ENCODE results near the gene ZNF672. TPM values are rescaled to one million over a fixed set of nuclear protein-coding genes. Genes with fewer than 3 reads are reported as not detected.
"Not testable (repeated sequence)": the region's sequence is repeated elsewhere in the genome, so short reads cannot be mapped to it uniquely, and the experiment has no call there.

Gene ZNF672
- total and polyA plus RNA-seq, 5 experiments from 2014 or later: 17.9 to 37.2 (median 25.6) TPM

DNA sequence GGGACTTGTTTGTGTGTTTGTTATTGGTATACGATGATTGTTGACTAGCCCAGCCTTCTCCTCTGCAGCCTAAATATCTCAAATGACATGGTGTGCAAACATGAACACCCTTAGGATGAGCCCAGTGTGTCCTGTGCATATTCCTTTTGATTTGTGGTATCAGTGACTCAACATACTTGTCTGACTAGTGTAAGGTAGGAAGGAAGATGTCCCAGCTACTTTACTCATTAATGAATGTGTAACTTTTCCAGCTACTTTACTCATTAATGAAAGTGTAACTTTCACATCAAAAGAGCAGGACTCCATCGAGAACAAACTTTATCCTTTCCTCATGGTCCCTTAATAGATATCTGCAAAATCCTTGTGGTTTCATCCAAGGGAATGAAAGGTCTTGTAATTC, 23.6 kb downstream of the ZNF672 start:
- H3K4me1 Mint-ChIP-seq: peaks cover 27 to 63% (median 61%) of the 10 kb centered on the region in 4 donors
- no peak for ATAC-seq
- peak overlapping the region in 6 of 10 donors; percentile 9 to 90 (median 54) for H3K27ac Mint-ChIP-seq
- POLR2A ChIA-PET: interaction anchor here (3.0 to 3.3 kb wide), 3 partner anchors 12 to 35 kb away, joined by 24 to 35 read pairs (median 33); partner anchors contain the start of genes SH3BP5L and ZNF672
- H3K4me3 Mint-ChIP-seq: peak overlapping the region in 6 of 10 donors; percentile 2 to 51 (median 22)
- no peaks in the 10 kb centered on the region for H3K36me3 Mint-ChIP-seq
- no peaks in the 10 kb centered on the region for H3K9me3 Mint-ChIP-seq
- no peak for DNase-seq
- H3K27me3 Mint-ChIP-seq: no peaks in the 10 kb centered on the region

DNA sequence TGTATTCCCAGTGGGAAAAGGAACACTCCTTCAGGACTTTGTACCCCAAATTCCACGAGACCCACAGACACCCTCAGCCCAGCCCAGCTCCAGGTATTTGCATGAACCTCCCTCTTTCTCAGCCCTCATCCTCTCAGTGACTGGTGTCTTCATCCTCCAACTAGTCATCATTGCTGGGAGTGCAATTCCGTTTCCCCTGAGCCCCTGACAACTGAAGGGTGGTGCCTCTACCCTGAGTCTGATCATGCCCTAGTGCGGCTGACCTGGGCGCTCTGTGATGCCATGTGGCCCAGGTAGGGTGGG, 24.6 kb downstream of the ZNF672 start:
- no peaks in the 10 kb centered on the region for H3K9me3 Mint-ChIP-seq
- POLR2A ChIA-PET: interaction anchor here (1.6 to 3.3 kb wide), 4 partner anchors 11 to 44 kb away, joined by 4 to 35 read pairs (median 28); partner anchors contain the start of genes PGBD2, SH3BP5L and ZNF672
- DNase-seq: no peak
- peak overlapping the region; percentile 73 to 98 (median 90) for H3K27ac Mint-ChIP-seq
- H3K4me1 Mint-ChIP-seq: peaks cover 26 to 54% (median 54%) of the 10 kb centered on the region in 4 donors
- ATAC-seq: peak; percentile 13 to 17
- H3K4me3 Mint-ChIP-seq: peak overlapping the region; percentile 76 to 94 (median 92)
- no peaks in the 10 kb centered on the region for H3K36me3 Mint-ChIP-seq
- no peaks in the 10 kb centered on the region for H3K27me3 Mint-ChIP-seq

DNA sequence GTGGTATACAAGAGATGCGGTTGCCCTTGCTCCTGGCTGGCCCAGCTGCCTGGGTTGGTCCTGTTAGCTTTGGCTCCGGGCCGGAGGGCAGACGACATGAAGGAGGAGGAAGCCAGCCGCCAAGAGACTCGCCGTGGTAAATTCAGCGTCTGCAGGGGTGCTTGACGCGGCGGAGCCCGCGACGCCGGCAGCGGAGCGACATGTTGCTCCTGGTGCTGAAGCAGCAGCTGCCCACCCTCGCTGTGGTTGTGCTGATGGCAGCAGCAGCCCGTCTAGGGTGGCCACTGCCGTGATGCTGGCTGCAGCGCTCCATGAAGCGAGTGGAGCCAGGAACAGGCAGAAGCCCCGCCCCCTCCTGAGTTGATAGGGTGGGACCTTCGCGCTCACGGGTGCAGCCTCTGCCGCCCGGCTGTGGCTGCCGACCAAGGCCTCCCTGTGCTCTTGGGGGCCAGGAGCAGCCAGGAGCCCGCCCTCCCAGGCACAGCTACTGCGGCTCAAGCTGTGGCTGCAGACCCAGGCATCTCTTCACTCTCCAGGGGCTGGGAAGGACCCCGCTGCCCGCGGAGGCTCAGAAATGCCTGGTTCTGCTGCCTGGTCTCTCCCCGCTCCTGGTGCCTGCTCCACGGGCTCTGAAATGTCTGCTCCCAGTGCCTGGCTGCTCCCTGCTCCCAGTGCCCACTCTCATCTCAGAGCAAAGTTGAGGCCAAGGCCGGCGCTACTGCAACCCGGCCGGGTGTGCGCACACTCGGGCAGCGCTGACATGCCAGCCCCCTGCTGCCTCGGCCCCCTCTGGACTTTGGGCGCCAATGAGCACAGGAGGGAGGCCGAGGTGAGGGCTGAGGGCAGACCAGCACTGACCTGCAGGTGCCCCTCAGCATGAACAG, 25.2 kb downstream of the ZNF672 start:
- POLR2A ChIA-PET: interaction anchor here (0.9 to 3.3 kb wide), 6 partner anchors 10 to 45 kb away, joined by 3 to 35 read pairs (median 14); partner anchors contain the start of genes PGBD2, SH3BP5L and ZNF672
- Mint-ChIP-seq H3K9me3 (no peaks in the 10 kb centered on the region), H3K27me3 (no peaks in the 10 kb centered on the region), H3K4me3 (peak overlapping the region; percentile 76 to 94 (median 92)), H3K36me3 (no peaks in the 10 kb centered on the region), H3K27ac (peak overlapping the region; percentile 73 to 98 (median 92)), H3K4me1 (peaks cover 22 to 49% (median 48%) of the 10 kb centered on the region in 4 donors)
- ATAC-seq (peak; percentile 53 to 73), DNase-seq (peak; percentile 67 to 89 (median 77))

DNA sequence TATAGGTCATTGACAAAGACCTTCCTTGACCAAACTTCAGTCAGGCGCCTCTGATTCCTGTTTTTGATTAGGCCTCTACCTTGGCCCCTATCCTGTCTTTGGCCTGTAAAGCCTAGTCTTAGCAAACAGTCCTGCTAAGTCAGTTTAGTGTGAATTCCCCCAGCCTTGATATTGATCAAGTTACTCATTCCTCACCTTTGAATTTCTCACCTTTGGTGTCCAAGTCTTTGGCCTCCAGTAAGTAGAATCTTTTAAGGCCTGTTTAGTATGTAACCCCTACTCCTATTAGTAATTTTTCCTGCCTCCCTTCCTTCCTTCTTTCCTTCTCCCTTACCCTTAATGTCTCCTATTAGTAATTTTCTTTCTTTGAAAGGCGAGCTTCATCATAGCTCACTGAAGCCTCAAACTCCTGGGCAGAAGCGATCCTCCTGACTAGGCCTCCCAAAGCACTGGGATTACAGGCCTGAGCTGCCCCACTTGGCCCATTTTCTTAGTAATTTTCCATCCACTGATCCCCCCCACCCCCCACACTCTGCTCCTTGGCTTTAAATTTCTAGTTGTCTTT, 33.9 kb downstream of the ZNF672 start:
- Mint-ChIP-seq H3K27me3 (peaks cover 0 to 13% (median 0%) of the 10 kb centered on the region in 5 donors), H3K27ac (peak overlapping the region in 4 of 10 donors; percentile 8 to 80 (median 56)), H3K4me1 (peaks cover 16 to 26% (median 20%) of the 10 kb centered on the region in 4 donors), H3K4me3 (peak overlapping the region in 9 of 10 donors; percentile 3 to 58 (median 39)), H3K9me3 (peaks cover 0 to 10% (median 0%) of the 10 kb centered on the region in 9 donors), H3K36me3 (peaks cover 0 to 8% (median 4%) of the 10 kb centered on the region in 3 donors)
- DNase-seq (no peak), ATAC-seq (no peak)
- POLR2A ChIA-PET: interaction anchor here (0.7 to 3.3 kb wide), 3 partner anchors 9 to 46 kb away, joined by 3 to 33 read pairs (median 18); partner anchors contain the start of gene SH3BP5L

DNA sequence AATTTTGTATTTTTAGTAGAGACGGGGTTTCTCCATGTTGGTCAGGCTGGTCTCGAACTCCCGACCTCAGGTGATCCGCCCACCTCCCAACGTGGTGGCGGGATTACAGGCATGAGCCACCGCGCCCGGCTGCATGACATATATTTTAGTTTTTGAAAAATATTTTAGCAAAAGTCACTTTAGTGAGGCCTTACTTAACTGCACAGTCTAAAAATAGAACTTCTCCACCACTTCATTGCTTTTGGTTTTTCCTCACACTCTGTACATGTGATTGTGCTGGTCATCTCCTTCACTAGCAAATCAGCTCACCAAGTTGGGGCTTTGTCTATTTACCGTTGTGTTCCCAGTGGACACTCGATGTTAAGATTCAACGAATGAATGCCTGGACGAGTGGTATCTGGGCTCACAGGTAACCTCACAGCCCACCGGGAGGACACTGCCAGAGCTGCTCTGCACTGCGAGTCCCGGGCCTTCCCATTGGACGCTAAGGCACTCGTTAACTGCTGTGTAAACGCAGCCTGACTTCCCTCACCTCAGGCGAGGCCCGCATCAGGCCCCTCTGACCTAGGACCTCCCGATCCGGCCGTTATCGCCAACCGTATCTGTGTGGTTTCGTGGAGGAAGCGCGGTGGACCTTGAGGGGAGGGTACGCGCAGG, 34.9 kb downstream of the ZNF672 start:
- POLR2A ChIA-PET: interaction anchor here (0.9 to 3.3 kb wide), 7 partner anchors 10 to 47 kb away, joined by 3 to 33 read pairs (median 13); partner anchors contain the start of genes PGBD2, SH3BP5L, ZNF672 and ZNF692
- Mint-ChIP-seq H3K4me1 (peaks cover 16 to 26% (median 20%) of the 10 kb centered on the region in 4 donors), H3K27ac (peak overlapping the region; percentile 96 to 100 (median 98)), H3K9me3 (peaks cover 0 to 10% (median 0%) of the 10 kb centered on the region in 9 donors), H3K36me3 (peaks cover 0 to 8% (median 4%) of the 10 kb centered on the region in 3 donors), H3K27me3 (peaks cover 0 to 13% (median 0%) of the 10 kb centered on the region in 5 donors), H3K4me3 (peak overlapping the region; percentile 93 to 99 (median 96))
- DNase-seq (peak in 8 of 10 donors; percentile 13 to 71 (median 38)), ATAC-seq (peak; percentile 31 to 49)

DNA sequence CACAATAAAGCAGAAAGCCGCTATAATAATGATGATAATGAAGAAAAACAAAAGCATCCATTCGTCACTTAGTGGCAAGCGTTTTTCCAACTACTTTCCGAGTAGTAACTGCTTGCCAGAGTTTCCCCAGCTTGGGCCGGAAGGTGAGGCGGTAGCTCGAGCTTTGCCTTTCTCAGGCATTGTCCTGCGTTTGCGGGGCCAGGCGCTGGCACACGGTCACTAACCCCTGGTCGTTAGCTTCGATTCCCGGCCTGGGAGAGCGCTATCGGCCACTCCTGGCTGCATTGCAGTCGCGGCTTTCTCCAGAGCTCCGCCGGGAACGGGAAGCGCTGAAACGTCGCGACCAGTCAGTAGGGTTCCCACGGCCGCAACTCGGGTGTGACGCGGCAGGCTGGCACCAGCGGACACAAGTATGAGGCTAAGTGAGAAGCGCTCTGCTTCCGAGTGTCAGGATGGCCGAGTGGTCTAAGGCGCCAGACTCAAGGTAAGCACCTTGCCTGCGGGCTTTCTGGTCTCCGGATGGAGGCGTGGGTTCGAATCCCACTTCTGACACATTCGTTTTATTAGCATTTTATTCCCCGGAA, 35.5 kb downstream of the ZNF672 start:
- H3K27me3 Mint-ChIP-seq: peaks cover 0 to 13% (median 0%) of the 10 kb centered on the region in 5 donors
- peaks cover 0 to 8% (median 4%) of the 10 kb centered on the region in 3 donors for H3K36me3 Mint-ChIP-seq
- ATAC-seq: peak; percentile 79
- H3K4me3 Mint-ChIP-seq: peak overlapping the region; percentile 93 to 99 (median 96)
- peak; percentile 74 to 96 (median 91) for DNase-seq
- peaks cover 0 to 10% (median 0%) of the 10 kb centered on the region in 9 donors for H3K9me3 Mint-ChIP-seq
- POLR2A ChIA-PET: interaction anchor here (0.9 to 3.3 kb wide), 8 partner anchors 8 to 47 kb away, joined by 3 to 33 read pairs (median 9); partner anchors contain the start of genes PGBD2, SH3BP5L, ZNF672 and ZNF692
- peak overlapping the region; percentile 96 to 100 (median 98) for H3K27ac Mint-ChIP-seq
- peaks cover 16 to 26% (median 20%) of the 10 kb centered on the region in 4 donors for H3K4me1 Mint-ChIP-seq

DNA sequence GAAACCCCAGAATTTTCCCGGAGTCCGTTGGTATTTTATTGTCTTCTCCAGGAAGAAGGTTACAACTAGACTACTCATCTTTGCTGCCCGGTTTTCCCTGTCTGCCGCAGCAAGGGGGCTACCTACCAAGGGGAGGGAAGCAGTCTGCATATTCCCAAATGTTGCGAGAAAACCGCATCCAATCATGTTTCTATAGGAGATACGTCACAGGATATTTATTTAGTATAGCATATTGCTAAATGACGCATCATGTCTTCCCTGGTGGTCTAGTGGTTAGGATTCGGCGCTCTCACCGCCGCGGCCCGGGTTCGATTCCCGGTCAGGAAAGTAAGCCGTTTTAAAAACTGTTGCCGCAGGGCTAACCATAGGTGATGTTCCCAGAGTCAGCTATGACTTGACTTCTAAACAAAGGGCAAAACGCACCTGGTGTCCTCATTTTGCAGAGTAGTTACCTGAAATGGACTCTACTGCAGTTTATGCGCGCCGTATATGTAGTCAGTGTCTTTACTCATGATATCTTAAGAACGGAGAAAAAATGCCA, 36.0 kb downstream of the ZNF672 start:
- peak; percentile 66 to 68 for ATAC-seq
- peaks cover 0 to 8% (median 4%) of the 10 kb centered on the region in 3 donors for H3K36me3 Mint-ChIP-seq
- peaks cover 16 to 26% (median 20%) of the 10 kb centered on the region in 4 donors for H3K4me1 Mint-ChIP-seq

DNA sequence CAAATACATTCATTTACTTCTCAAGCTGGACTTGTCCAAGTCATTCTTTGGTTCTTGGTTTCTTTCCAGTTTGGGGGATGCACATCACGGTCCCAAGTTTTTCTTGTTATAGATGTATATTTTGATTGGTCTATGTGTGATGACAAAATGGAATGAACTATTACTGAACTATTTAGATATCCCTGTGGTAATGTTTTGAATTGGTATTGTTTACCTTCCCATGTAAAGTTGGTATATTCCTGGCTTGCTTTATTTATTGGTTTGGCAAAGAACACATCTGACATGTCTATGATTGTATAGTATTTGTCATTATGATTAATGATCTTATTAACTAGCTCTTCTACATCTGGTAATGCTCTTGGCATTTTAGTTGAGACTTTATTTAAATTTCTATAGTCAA, 43.2 kb downstream of the ZNF672 start:
- Mint-ChIP-seq H3K9me3 (no peaks in the 10 kb centered on the region), H3K27ac (no peak overlapping the region), H3K4me1 (peaks cover 0 to 1% (median 0%) of the 10 kb centered on the region in 4 donors), H3K27me3 (no peaks in the 10 kb centered on the region), H3K36me3 (no peaks in the 10 kb centered on the region), H3K4me3 (no peak overlapping the region)
- POLR2A ChIA-PET: no interaction called here
- DNase-seq: no peak
- ATAC-seq: no peak

More for the DNA sequence above, 36.0 kb downstream of the ZNF672 start:
- H3K4me3 Mint-ChIP-seq: peak overlapping the region; percentile 93 to 99 (median 96)
- peak overlapping the region; percentile 96 to 100 (median 98) for H3K27ac Mint-ChIP-seq
- DNase-seq: peak; percentile 62 to 96 (median 86)
- POLR2A ChIA-PET: interaction anchor here (0.6 to 3.3 kb wide), 11 partner anchors 9 to 48 kb away, joined by 3 to 33 read pairs (median 5); partner anchors contain the start of genes PGBD2, SH3BP5L, ZNF672 and ZNF692
- peaks cover 0 to 10% (median 0%) of the 10 kb centered on the region in 9 donors for H3K9me3 Mint-ChIP-seq
- peaks cover 0 to 13% (median 0%) of the 10 kb centered on the region in 5 donors for H3K27me3 Mint-ChIP-seq

DNA sequence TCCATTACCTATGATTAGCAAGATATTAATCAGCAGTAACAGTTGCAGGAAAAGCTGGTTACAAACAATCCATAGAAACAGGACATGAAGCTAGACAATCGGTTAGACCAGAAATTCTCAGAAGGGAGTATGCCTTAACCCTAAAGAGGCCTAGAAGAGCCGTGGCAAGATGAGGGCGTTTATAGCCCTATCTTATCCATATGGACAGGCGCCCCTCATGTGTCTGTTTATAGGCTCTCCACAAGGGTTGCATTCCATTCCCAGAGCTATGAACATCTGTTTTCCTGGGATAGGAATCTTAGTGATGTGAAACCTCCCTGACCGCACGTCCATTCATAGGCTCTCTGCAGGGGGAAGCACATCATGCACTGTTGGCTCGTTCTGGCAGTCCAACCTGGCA, 44.4 kb downstream of the ZNF672 start:
- H3K4me3 Mint-ChIP-seq, H3K27ac Mint-ChIP-seq, H3K27me3 Mint-ChIP-seq, ATAC-seq, H3K36me3 Mint-ChIP-seq, H3K4me1 Mint-ChIP-seq, POLR2A ChIA-PET, H3K9me3 Mint-ChIP-seq, DNase-seq: not testable (repeated sequence)

DNA sequence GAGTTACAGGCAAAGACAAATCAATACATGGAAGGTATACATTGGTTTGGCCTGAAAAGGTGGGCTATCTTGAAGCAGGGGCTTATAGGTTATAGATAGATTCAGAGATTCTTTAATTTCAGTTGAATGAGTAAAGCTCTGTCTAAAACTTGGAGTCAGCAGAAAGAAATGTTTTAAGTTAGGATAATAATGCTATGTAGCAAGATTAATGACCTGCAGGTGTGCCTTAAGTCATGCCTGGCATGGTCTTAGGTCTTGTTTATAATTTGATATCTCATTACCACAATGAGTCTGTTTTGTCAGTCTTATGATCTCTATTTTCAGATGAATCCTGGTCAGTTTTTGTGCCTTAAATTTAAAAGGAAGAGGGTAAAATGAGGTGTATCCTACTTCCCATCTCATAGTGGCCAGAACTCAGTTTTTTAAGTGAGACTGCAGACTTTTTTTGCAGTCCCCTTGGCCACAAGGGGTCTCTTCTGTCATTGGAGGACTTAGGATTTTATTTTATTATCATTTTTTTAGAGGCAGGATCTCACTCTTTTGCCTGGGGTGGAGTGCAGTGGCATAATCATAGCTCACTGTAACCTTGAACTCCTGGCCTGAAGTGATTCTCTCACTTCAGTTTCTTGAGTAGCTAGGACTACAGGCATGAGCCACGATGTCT, 46.7 kb downstream of the ZNF672 start:
- H3K36me3 Mint-ChIP-seq: no peaks in the 10 kb centered on the region
- no peak for DNase-seq
- H3K27me3 Mint-ChIP-seq: no peaks in the 10 kb centered on the region
- no peaks in the 10 kb centered on the region for H3K9me3 Mint-ChIP-seq
- POLR2A ChIA-PET: interaction anchor here (1.0 kb wide), 1 partner anchor 10 kb away, joined by 3 read pairs; no protein-coding TSS in a partner anchor
- H3K27ac Mint-ChIP-seq: no peak overlapping the region
- no peak for ATAC-seq
- H3K4me1 Mint-ChIP-seq: no peaks in the 10 kb centered on the region
- H3K4me3 Mint-ChIP-seq: no peak overlapping the region

DNA sequence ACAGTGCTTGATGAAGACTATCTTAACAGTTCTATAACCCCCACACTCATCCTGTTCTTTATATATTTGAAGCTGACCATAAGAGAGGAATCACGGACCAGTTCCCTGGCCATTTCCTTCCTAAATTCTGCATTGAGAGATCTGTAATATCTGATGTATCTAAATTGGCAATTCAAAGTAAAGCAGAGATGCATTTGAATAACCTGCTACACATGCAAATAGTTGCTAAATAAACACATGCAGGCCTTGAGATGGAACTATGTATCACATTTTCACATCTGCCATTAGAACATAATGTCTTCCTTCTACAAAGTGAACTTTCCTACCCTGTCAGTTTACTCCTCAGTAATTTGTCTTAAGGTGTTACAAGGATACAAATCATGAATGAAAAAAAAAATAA, 47.6 kb downstream of the ZNF672 start:
- DNase-seq (no peak), ATAC-seq (no peak)
- no peaks in the 10 kb centered on the region for H3K9me3 Mint-ChIP-seq
- H3K27me3 Mint-ChIP-seq: peaks cover 0 to 6% (median 2%) of the 10 kb centered on the region in 5 donors
- peaks cover 0 to 2% (median 0%) of the 10 kb centered on the region in 4 donors for H3K4me1 Mint-ChIP-seq
- no peak overlapping the region for H3K4me3 Mint-ChIP-seq
- no peaks in the 10 kb centered on the region for H3K36me3 Mint-ChIP-seq
- no peak overlapping the region for H3K27ac Mint-ChIP-seq
- POLR2A ChIA-PET: no interaction called here
